Measurements from ENCODE around the gene KLHL29.

- no peak for TF ChIP-seq CTCF (IDR thresholded peaks at IDR 0.05; ENCODE audit: insufficient read depth, low read depth, low read length)
- TF ChIP-seq EZH2 (IDR thresholded peaks at IDR 0.05; ENCODE audit: insufficient read depth, low read length), result no peak
Measured at GRCh38 chr2:23751747-23752265, 366.8 kb downstream of the KLHL29 start.
